ENCODE data around the gene STOX2. TPM values are rescaled to one million over a fixed set of nuclear protein-coding genes. Genes with fewer than 3 reads are reported as not detected.

The STOX2 gene
- polyA plus RNA-seq, 1 donor from 2014 or later: 26.1 TPM

DNA sequence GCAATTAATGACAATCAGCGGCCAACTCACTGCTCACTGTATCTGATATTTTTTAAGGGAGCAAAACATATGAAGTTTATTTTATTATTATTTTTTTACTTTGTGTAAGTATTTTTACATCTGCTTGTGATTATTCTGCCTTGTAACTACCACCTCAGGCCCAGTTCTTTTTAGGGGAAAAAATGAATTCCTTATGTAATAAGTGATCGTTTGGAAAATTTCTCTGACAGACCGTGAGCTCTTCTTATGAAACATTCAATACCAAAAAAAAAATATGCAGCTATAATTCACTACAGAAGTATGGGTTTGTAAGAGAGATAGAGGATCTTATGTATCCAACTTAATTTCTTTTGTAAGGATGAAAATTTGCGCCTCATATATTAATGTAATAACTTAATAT is 33.5 kb upstream of the STOX2 start:
- Histone ChIP-seq H3K4me3 (ENCODE audit: low read length) (no peak overlapping the region), H3K9ac (ENCODE audit: low read length) (no peak overlapping the region)

GRCh38 chr4:183872531-183872930 is 32.6 kb upstream of the STOX2 start:
- Histone ChIP-seq H2AFZ (ENCODE audit: low read depth, low read length) (no peak overlapping the region), H3K79me2 (replicated peaks; ENCODE audit: insufficient read depth, low read length) (no peaks in the 10 kb centered on the region), H3K9ac (ENCODE audit: low read length) (no peak overlapping the region), H3K9me2 (ENCODE audit: insufficient read depth, low read length) (no peaks in the 10 kb centered on the region), H3K9me3 (ENCODE audit: low read length) (no peaks in the 10 kb centered on the region), H3K27ac (ENCODE audit: low read length) (no peak overlapping the region), H3K4me3 (ENCODE audit: low read length) (no peak overlapping the region), H3F3A (ENCODE audit: insufficient read depth, low read length, poor library complexity, severe bottlenecking) (no peaks in the 10 kb centered on the region), H3K4me2 (ENCODE audit: low read length) (no peak overlapping the region), H3K27me3 (ENCODE audit: insufficient read depth, low read depth, low read length) (no peaks in the 10 kb centered on the region), H4K20me1 (ENCODE audit: insufficient read depth) (no peaks in the 10 kb centered on the region), H3K36me3 (ENCODE audit: insufficient read depth, low read length) (no peaks in the 10 kb centered on the region)
- no peak for TF ChIP-seq RAD21 (conservative IDR thresholded peaks at IDR 0.05)
- no peak for TF ChIP-seq EZH2 (IDR thresholded peaks at IDR 0.05; ENCODE audit: borderline replicate concordance, insufficient read depth, low read length, poor library complexity, severe bottlenecking)
- TF ChIP-seq SMC3 (conservative IDR thresholded peaks at IDR 0.05; ENCODE audit: poor library complexity): no peak
- TF ChIP-seq POLR2AphosphoS5 (IDR thresholded peaks at IDR 0.05): no peak
- TF ChIP-seq, protein P1, sequence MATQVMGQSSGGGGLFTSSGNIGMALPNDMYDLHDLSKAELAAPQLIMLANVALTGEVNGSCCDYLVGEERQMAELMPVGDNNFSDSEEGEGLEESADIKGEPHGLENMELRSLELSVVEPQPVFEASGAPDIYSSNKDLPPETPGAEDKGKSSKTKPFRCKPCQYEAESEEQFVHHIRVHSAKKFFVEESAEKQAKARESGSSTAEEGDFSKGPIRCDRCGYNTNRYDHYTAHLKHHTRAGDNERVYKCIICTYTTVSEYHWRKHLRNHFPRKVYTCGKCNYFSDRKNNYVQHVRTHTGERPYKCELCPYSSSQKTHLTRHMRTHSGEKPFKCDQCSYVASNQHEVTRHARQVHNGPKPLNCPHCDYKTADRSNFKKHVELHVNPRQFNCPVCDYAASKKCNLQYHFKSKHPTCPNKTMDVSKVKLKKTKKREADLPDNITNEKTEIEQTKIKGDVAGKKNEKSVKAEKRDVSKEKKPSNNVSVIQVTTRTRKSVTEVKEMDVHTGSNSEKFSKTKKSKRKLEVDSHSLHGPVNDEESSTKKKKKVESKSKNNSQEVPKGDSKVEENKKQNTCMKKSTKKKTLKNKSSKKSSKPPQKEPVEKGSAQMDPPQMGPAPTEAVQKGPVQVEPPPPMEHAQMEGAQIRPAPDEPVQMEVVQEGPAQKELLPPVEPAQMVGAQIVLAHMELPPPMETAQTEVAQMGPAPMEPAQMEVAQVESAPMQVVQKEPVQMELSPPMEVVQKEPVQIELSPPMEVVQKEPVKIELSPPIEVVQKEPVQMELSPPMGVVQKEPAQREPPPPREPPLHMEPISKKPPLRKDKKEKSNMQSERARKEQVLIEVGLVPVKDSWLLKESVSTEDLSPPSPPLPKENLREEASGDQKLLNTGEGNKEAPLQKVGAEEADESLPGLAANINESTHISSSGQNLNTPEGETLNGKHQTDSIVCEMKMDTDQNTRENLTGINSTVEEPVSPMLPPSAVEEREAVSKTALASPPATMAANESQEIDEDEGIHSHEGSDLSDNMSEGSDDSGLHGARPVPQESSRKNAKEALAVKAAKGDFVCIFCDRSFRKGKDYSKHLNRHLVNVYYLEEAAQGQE (IDR thresholded peaks at IDR 0.05; ENCODE audit: borderline replicate concordance): no peak
- TF ChIP-seq TAF1 (IDR thresholded peaks at IDR 0.05; ENCODE audit: low read depth): no peak
- TF ChIP-seq EP300 (conservative IDR thresholded peaks at IDR 0.05; ENCODE audit: poor library complexity, severe bottlenecking): no peak
- TF ChIP-seq, protein P2, sequence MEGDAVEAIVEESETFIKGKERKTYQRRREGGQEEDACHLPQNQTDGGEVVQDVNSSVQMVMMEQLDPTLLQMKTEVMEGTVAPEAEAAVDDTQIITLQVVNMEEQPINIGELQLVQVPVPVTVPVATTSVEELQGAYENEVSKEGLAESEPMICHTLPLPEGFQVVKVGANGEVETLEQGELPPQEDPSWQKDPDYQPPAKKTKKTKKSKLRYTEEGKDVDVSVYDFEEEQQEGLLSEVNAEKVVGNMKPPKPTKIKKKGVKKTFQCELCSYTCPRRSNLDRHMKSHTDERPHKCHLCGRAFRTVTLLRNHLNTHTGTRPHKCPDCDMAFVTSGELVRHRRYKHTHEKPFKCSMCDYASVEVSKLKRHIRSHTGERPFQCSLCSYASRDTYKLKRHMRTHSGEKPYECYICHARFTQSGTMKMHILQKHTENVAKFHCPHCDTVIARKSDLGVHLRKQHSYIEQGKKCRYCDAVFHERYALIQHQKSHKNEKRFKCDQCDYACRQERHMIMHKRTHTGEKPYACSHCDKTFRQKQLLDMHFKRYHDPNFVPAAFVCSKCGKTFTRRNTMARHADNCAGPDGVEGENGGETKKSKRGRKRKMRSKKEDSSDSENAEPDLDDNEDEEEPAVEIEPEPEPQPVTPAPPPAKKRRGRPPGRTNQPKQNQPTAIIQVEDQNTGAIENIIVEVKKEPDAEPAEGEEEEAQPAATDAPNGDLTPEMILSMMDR (IDR thresholded peaks at IDR 0.05; ENCODE audit: poor library complexity, severe bottlenecking): no peak
- TF ChIP-seq MXI1 (conservative IDR thresholded peaks at IDR 0.05; ENCODE audit: poor library complexity, severe bottlenecking): no peak

More for the DNA sequence above, 33.5 kb upstream of the STOX2 start:
- Histone ChIP-seq H3K79me2 (replicated peaks; ENCODE audit: insufficient read depth, low read length) (no peaks in the 10 kb centered on the region), H3K4me2 (ENCODE audit: low read length) (no peak overlapping the region), H2AFZ (ENCODE audit: low read depth, low read length) (no peak overlapping the region), H3K27ac (ENCODE audit: low read length) (no peak overlapping the region), H3K27me3 (ENCODE audit: insufficient read depth, low read depth, low read length) (no peaks in the 10 kb centered on the region), H3K9me2 (ENCODE audit: insufficient read depth, low read length) (no peaks in the 10 kb centered on the region), H3K36me3 (ENCODE audit: insufficient read depth, low read length) (no peaks in the 10 kb centered on the region), H3F3A (ENCODE audit: insufficient read depth, low read length, poor library complexity, severe bottlenecking) (no peaks in the 10 kb centered on the region), H3K9me3 (ENCODE audit: low read length) (no peaks in the 10 kb centered on the region), H4K20me1 (ENCODE audit: insufficient read depth) (no peaks in the 10 kb centered on the region)
- TF ChIP-seq SMC3 (conservative IDR thresholded peaks at IDR 0.05; ENCODE audit: poor library complexity) (no peak), POLR2AphosphoS5 (IDR thresholded peaks at IDR 0.05) (no peak), EZH2 (IDR thresholded peaks at IDR 0.05; ENCODE audit: borderline replicate concordance, insufficient read depth, low read length, poor library complexity, severe bottlenecking) (no peak)
- TF ChIP-seq, protein P2 (IDR thresholded peaks at IDR 0.05; ENCODE audit: poor library complexity, severe bottlenecking): no peak

Data from neural cell (in vitro differentiated cells).